Measurements from ENCODE around the gene CHD3. TPM values are rescaled to one million over a fixed set of nuclear protein-coding genes. Genes with fewer than 3 reads are reported as not detected.
"Not testable (repeated sequence)": the region's sequence is repeated elsewhere in the genome, so short reads cannot be mapped to it uniquely, and the experiment has no call there.

The CHD3 gene
- total RNA-seq, 1 experiment from 2014 or later: 41.5 TPM

DNA sequence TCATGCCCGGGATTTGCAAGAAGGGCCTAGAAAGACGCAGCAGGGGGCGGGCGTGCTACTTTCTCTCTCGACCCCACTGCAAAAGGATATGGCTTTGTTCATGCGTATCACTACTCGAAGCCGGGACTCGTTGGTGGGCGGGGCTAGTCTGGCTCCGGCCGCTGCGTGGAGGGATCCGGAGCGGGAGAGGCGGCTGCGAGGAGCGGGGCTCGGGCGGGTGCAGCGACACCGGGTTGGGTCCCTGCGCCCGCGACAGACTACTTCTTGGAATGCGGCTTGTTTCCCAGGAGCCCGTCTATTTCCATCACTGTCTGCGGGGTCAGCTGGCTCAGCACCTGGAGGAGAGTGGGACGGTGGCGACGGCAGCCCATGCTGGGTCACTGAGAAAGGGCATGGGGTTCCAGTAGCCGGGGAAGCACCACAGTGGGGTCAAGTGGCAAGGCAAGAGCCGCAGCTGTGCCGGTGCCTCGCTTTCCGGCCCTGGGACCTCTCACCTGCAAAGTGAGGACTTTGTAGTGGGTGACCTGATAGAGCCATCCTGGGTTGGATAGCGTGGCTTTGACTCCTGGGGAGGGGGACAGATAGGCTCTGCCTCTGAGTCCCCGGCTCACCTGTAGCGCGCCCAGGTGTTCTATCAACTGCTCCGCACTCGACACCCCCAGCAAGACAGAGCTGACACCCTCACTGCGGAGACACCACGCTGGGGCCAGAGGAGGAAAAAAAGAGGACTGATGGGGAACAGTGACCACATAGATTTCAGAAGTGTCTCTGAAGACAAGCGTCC lies 34.4 kb downstream of the CHD3 start:
- peak; percentile 79 for DNase-seq (ENCODE audit: low spot score)
- in situ Hi-C loops (cut with HindIII; ENCODE audit: low sequenced_read_pairs): no loop called here

DNA sequence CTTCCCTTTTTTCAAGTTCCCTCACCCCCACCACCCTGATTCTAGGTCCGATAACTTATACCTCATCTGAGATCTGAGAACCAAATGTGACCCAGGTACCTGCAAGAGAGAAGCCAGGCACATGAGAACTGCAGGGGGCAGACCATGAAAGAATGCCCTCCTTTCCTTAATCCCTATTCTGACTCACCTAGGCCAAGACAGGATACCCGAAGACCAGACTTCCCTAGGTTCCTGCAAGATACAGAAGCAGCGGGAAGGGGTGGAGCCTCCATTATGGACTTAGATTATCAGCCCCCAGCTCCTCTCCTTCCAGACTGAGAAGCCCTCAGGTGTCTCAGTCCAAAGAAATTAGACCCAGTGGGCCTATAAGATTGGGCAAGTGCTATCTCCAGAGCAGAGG lies 39.0 kb downstream of the CHD3 start:
- in situ Hi-C loops (cut with HindIII; ENCODE audit: low sequenced_read_pairs): no loop called here
- DNase-seq (ENCODE audit: low spot score): no peak

DNA sequence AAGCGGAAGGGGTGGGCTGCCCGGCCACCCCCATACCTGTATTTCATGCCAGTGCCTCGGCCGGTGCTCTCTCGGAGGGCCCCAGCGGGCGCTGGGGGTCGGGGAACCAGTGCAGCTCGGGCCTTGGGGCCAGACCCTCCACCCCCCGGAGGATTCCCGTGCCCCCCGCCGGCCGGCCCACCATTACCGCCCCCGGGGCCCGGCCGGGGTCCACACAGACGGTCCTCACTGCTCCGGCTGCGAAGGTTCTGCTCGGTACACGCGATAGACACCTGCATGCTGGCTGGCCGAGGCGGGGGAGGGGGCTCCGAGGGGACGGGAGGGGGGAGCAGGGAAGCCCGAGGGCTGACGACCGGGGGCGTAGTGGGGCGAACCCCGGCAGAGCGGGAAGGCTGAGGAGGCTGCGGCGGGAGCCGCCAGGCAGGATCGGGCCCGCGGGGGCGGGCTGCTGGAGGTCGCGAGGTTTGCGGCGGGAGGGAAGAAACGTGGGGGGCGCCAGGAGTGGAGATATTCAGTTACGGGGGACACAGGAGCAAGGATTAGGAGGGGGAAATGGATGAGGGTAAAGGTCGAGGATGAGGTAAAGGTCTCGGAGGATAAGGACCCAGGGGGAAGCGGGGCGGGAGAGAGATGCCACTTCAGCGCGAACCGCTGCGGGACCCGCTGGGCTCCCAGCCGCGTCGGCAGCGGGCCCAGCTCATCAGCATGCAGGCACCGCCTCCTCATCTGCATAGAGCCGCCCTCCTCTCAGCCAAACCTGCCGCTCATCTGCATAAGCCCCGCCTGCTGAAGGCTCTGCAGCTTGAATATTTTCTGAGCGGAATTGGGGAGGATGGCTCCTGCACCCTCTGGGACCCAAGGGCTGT lies 40.8 kb downstream of the CHD3 start, which contains the start of gene KCNAB3:
KCNAB3 (minus strand) TSS at position 699 of the 866 bp plus-strand sequence; CDS start at position 278, 421 bp downstream.
- DNase-seq (ENCODE audit: low spot score): peak; percentile 94
- in situ Hi-C loops (cut with HindIII; ENCODE audit: low sequenced_read_pairs): loop anchor here (5.0 kb wide), 1 partner anchor 88 kb away; no protein-coding TSS in a partner anchor

DNA sequence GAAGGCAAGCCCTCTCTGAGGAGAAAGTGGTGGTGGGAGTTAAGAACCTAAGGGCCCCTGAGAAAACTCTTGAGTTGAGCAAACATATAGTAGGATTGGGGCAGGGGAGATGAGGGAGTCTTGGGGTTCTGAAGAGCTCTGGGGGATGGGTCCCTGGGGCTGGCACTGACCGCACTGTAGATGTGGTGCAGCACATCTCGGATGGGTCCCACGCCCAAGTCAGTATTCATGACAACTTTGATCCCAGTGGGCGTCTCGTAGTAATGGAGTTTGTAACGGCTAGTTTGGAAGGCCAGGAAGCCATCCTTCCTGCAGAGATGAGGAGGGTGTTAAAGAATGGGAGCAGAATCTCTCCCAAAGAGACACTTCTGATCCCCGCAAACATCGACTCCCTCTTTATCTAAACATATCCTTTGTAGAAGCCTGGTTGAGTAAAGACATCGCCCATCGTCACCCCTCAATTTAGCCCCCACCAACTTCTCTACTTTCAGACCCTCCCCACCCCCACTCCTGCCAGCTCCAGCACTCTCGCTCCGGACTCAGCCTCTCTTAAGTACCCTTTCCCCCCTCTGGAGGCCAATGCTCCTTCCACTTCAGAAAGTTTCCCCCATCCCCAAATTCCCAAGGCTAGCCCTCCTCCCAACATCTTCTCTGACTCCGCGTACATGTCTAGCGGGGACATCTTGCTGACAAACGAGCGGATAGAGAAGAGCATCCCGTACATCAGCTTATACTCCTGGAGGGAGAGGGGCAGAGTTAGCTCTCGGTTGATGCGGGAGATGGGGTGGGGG lies 42.4 kb downstream of the CHD3 start:
- no peak for DNase-seq (ENCODE audit: low spot score)
- in situ Hi-C loops (cut with HindIII; ENCODE audit: low sequenced_read_pairs): loop anchor here (5.0 kb wide), 1 partner anchor 86 kb away; no protein-coding TSS in a partner anchor

DNA sequence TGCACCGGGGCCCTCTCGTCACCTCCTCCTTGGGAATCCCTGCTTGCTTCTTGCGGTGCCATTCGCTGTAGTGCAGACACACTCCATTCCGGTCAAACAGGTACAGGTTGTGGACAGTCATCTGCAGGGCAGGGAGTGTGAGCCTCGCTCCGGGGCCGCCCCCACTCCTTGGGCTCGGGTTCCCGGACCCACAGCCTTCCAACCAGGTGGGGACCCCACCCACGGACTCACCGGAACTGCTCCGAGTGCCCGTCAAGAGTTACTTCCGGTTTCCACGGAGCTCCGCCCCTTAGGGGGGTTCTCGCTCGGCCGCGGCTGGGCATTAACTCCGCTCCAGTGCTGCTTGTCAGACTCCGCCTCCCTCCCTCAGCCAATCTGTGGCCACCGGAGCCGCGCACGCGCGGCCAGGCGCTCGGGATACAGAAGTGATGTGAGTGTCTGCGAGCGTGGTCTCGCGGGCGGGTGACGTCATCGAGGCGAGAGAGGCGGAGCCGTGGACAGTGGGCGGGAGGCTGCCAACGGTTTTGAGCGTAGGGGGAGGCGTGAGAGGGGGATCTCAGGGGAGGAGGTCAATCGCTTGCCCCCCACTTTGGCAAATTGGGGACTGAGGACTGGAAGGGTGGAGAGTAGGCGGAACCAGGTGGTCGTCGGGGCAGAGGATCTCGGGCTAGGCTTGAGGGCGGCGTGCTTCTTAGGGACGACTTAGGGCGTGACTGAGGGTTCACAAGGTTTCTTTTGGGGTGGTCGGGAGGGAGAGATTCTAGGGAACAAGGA lies 43.3 kb downstream of the CHD3 start, which contains the start of the genes CNTROB and TRAPPC1:
CNTROB (plus strand) TSS at position 498 of the 774 bp plus-strand sequence. CDS start 874 bp downstream, outside the sequence.
TRAPPC1 (minus strand) TSS at position 238 of the 774 bp plus-strand sequence; CDS start at position 121, 117 bp downstream.
- peak; percentile 99 for DNase-seq (ENCODE audit: low spot score)
- in situ Hi-C loops (cut with HindIII; ENCODE audit: low sequenced_read_pairs): loop anchor here (5.0 kb wide), 1 partner anchor 85 kb away; no protein-coding TSS in a partner anchor

DNA sequence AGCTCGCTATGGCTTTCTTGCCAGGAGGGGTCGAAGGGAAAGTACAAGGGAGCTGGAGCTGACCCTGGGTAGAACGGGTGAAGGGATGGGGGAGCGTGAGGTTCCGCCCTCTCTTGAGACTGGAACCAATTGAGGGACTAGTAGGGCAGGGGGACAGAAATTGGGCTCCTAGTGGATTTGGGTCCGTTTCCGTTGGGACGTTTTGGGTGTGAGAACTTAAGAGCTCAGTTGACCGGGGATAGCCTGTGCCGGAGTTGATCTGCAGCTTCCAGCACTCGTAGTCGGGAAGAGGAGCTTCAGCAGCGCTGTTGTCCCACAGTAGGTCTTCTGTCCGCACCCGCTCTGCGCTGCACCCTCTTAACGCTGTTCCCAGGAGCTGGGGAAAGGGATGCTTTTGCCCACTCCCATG lies 43.9 kb downstream of the CHD3 start:
- peak; percentile 46 for DNase-seq (ENCODE audit: low spot score)
- in situ Hi-C loops (cut with HindIII; ENCODE audit: low sequenced_read_pairs): loop anchor here (5.0 kb wide), 1 partner anchor 85 kb away; no protein-coding TSS in a partner anchor

DNA sequence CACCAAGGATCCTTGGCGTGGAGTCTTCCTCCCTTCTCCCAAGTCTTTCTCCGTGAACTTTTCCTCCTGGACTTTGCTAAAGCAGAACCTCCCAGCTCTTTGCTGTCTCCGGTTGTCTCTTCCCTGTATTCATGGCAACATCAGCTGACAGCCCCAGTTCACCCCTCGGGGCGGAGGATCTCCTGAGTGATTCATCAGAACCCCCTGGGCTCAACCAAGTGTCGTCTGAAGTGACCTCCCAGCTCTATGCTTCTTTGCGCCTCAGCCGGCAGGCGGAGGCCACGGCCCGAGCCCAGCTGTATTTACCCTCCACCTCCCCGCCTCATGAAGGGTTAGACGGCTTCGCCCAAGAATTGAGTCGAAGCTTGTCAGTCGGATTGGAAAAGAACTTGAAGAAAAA lies 44.4 kb downstream of the CHD3 start:
- no peak for DNase-seq (ENCODE audit: low spot score)
- in situ Hi-C loops (cut with HindIII; ENCODE audit: low sequenced_read_pairs): loop anchor here (5.0 kb wide), 1 partner anchor 84 kb away; no protein-coding TSS in a partner anchor

DNA sequence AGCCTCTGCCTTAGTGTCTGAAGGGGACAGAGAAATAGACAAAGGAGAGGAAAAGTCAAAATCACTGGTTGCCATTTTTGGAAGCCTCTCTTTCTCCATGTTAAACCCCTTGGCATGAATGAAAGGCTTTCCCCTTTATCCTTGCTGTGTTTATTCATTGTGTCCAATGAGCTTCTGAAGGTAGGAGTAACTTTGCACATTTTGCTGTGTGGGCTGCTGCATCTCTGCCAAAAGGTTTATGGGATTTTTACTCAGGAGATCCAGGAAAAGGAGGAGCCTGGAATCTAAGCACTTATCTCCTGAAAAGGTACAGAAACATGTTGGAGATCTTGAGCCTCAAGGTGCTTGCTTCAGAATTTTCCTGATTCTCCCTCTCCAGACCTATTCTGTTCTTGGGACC lies 47.3 kb downstream of the CHD3 start:
- in situ Hi-C loops (cut with HindIII; ENCODE audit: low sequenced_read_pairs): no loop called here

DNA sequence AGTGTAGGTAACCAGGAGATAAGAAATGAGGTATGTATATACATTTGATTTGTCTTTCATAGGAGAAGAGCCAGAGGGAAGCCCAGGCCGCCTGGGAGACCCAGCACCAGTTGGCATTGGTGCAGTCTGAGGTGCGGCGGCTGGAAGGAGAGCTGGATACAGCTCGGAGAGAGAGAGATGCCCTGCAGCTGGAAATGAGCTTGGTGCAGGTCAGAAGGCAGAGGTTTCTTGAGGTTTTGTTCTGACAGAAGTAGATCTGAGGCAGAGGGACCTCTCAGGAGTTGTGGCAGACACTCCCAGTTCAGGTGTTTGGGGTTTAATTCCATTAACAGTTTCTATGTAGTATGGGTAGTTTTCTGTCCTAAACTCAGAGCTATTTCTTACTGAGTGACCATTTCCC lies 51.4 kb downstream of the CHD3 start:
- DNase-seq (ENCODE audit: low spot score): no peak
- in situ Hi-C loops (cut with HindIII; ENCODE audit: low sequenced_read_pairs): no loop called here

More for the DNA sequence above, 47.3 kb downstream of the CHD3 start:
- DNase-seq (ENCODE audit: low spot score): no peak

DNA sequence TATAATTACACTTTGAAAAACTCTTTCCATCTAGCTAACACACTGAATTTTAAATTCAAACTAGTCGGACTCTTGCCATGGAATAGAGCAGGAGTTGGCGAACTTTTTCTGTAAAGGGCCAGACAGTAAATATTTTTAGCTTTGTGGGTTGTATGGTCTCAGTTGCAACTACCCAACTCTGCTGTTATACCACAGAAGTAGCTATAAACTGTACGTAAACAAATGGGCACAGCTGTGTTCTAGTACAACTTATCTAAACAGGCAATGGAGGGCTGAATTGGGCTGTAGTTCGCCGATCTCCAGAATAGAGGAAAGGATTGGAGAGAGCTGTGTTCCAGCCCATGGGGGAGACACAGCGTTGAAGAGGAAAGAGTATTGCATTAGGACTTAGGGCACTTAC lies 52.2 kb downstream of the CHD3 start:
- DNase-seq (ENCODE audit: low spot score): no peak
- in situ Hi-C loops (cut with HindIII; ENCODE audit: low sequenced_read_pairs): no loop called here

DNA sequence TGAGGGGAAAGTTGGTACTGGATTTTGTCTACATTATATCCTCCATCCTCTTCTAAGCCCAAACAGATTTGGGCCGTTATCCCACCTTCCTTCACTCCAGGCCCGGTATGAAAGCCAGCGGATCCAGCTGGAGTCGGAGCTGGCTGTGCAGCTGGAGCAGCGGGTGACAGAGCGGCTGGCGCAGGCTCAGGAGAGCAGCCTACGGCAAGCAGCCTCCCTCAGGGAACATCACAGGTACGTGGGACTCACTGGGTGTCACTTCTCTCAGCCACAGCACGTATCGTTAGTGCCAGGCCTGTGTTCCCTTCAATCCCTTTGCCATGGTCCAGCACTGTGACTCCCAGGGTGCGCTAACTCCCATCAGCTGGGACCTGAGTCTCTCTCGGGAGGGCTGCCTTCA lies 54.7 kb downstream of the CHD3 start:
- in situ Hi-C loops (cut with HindIII; ENCODE audit: low sequenced_read_pairs): no loop called here
- DNase-seq (ENCODE audit: low spot score): no peak

DNA sequence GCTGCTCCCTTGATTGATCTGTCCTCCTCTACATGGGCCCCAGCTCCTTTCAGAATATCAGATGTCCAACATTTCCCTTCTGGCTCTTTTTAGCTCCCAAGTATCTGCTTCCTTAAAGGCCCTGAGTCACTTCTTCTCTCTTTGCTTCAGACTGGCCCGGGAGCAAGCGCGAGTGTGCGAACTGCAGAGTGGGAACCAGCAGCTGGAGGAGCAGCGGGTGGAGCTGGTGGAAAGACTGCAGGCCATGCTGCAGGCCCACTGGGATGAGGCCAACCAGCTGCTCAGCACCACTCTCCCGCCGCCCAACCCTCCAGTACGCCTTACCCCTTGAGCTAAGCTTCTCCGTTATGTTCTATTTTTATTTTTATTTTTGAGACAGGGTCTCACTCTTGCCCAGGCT lies 55.7 kb downstream of the CHD3 start:
- no peak for DNase-seq (ENCODE audit: low spot score)
- in situ Hi-C loops (cut with HindIII; ENCODE audit: low sequenced_read_pairs): no loop called here

DNA sequence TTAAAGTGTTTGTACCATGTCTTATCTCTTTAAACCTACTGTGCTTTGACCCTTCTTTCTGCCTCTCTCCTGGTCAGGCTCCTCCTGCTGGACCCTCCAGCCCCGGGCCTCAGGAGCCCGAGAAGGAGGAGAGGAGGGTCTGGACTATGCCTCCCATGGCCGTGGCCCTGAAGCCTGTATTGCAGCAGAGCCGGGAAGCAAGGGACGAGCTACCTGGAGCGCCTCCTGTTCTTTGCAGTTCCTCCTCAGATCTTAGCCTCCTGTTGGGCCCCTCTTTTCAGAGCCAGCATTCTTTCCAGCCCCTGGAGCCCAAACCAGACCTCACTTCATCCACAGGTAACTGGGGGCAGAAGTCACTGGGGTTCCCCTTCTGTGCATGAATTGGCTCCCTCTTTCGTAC lies 57.1 kb downstream of the CHD3 start:
- no peak for DNase-seq (ENCODE audit: low spot score)

DNA sequence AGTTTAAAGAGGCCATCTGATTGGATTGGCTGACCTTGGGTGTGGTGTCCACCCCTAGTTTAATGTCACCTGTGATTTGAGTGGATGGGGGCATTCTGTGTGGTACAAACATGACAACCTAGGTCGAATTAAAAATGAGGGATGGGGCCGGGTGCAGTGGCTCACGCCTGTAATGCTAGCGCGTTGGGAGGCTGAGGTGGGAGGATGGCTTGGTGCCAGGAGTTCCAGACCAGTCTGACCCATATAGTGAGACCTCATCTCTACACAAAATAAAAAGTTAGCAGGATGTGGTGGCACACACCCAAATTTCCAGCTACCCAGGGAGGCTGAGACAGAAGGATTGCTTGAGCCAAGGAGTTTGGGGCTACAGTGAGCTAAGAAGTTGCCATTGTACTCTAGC lies 57.9 kb downstream of the CHD3 start:
- no peak for DNase-seq (ENCODE audit: low spot score)
- in situ Hi-C loops (cut with HindIII; ENCODE audit: low sequenced_read_pairs): no loop called here

More for the DNA sequence above, 57.1 kb downstream of the CHD3 start:
- in situ Hi-C loops (cut with HindIII; ENCODE audit: low sequenced_read_pairs): no loop called here

DNA sequence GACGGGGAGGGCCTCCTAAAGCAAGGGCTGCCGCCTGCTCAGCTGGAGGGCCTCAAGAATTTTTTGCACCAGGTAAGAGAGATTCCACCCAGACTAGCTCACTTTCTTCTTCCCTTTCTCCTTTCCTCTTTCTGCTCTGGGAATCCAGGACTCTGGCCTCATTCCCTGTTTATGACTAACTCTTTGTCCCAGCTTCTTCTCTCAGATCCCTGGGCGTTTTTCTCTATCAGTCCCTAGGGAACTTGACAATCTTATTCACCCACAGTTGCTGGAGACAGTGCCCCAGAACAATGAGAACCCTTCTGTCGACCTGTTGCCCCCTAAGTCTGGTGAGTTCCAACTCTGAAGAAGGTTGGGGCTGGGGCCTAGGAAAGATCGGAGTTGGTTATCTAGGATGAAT lies 59.1 kb downstream of the CHD3 start:
- in situ Hi-C loops (cut with HindIII; ENCODE audit: low sequenced_read_pairs): no loop called here
- no peak for DNase-seq (ENCODE audit: low spot score)

DNA sequence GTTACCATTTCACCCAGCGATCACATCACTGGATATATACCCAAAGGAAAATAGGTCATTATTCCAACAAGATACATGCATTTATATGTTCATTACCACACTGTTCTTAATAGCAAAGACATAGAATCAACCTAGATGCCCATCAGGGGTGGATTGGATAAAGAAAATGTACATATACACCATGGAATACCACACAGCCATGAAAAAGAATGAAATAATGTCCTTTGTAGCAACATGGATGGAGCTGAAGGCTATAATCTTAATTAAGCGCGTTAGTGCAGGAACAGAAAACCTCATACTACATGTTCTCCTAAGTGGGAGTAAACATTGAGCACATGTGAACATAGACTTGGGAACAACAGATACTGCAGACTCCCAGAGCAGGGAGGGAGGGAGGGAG lies 62.0 kb downstream of the CHD3 start:
- no peak for DNase-seq (ENCODE audit: low spot score)

DNA sequence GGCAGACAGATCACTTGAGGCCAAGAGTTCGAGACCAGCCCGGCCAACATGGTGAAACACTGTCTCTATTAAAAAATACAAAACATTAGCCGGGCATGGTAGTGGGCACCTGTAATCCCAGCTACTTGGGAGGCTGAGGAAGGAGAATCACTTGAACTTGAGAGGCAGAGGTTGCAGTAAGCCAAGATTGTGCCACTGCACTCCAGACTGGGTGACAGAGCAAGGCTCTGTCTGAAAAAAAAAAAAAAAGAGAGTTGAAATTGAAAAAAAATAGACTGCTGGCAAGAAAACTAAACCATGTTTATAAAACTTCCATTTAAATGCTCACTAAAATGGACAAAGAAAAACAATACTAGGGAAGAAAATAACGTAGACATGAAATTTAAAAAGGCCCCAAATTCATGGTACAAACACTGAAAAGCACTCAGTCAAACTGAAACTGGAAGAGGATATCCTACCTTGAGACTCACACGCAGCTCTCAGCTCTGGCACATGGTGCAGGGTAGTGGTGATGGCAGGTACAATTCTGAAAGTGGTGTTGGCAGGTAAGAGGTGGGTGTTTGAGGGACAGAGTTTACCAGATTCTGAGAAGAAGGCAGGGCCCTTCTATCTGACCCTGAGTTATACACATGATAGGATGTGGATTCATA lies 62.7 kb downstream of the CHD3 start:
- in situ Hi-C loops (cut with HindIII; ENCODE audit: low sequenced_read_pairs): no loop called here
- no peak for DNase-seq (ENCODE audit: low spot score)

More for the DNA sequence above, 62.0 kb downstream of the CHD3 start:
- in situ Hi-C loops (cut with HindIII; ENCODE audit: low sequenced_read_pairs): no loop called here

DNA sequence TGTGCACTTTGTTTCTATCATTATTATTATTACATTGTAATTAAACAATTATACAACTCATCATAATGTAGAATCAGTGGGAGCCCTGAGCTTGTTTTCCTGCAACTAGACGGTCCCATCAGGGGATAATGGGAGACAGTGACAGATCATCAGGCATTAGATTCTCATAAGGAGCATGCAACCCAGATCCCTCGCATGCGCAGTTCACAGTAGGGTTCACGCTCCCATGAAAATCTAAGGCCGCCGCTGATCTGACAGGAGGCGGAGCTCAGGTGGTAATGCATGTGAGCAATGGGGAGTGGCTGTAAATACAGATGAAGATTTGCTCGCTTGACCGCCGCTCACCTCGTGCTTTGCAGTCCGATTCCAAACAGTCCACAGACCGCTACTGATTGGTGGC lies 64.7 kb downstream of the CHD3 start:
- DNase-seq (ENCODE audit: low spot score); in situ Hi-C loops (cut with HindIII; ENCODE audit: low sequenced_read_pairs): not testable (repeated sequence)

All from G401 (cell line).